Right lobe of liver (tissue), 6 donors: ENCODE measurements around the gene B9D1. TPM values are rescaled to one million over a fixed set of nuclear protein-coding genes. Genes with fewer than 3 reads are reported as not detected.

Experiments used
- ATAC-seq, 4 donors: fragments of 200-7000 bp; cut with Tn5 transposase; one replicate each; pipeline ENCODE4 v1.9.1; 2020; ENCODE audit warnings: mild to moderate bottlenecking in 4 of 4, moderate library complexity in 4 of 4
- DNase-seq, 3 donors: peaks; one replicate each; pipeline ENCODE4 v3.0.0-alpha.2; 2020
- H3K27ac ChIP-seq, 3 donors: fragments of 200-600 bp; one replicate each; pipeline ENCODE4 v1.8.0; 2022
- H3K27me3 ChIP-seq, 2 donors: fragments of 200-600 bp; one replicate each; pipeline ENCODE4 v1.8.0; 2022
- H3K36me3 ChIP-seq, 4 donors: fragments of 200-600 bp; sonication (generic) in 1 of 4; one replicate each; pipeline versions ENCODE4 v1.5.1 to v1.8.0; 2017 to 2022; ENCODE audit warnings: control low read depth in 1 of 4
- H3K4me1 ChIP-seq, 4 donors: fragments of 200-600 bp; sonication (generic) in 1 of 4; one replicate each; pipeline versions ENCODE4 v1.5.1 to v1.8.0; 2017 to 2022; ENCODE audit warnings: control low read depth in 1 of 4
- H3K4me3 ChIP-seq, 3 donors: fragments of 200-600 bp; one replicate each; pipeline ENCODE4 v1.8.0; 2022
- H3K9me3 ChIP-seq, 4 donors: fragments of 200-600 bp; sonication (generic) in 1 of 4; one replicate each; pipeline versions ENCODE4 v1.5.1 to v1.8.0; 2017 to 2022; ENCODE audit warnings: control low read depth in 1 of 4
- CTCF ChIP-seq, 4 donors: fragments of 200-600 bp in 3 of 4; fragments of 450-650 bp in 1 of 4; IDR thresholded peaks; one replicate each; pipeline versions ENCODE4 v1.5.1 to v1.8.0; 2016 to 2022; ENCODE audit warnings: antibody characterized with exemption in 4 of 4, mild to moderate bottlenecking in 2 of 4
- POLR2A ChIP-seq: fragments of 450-650 bp; IDR thresholded peaks from one replicate; pipeline ENCODE4 v1.6.1; 2017; ENCODE audit warnings: antibody characterized with exemption, mild to moderate bottlenecking
- WGBS: methylation state at CpG from one replicate; pipeline ENCODE4 v1.1.6; 2018; ENCODE audit warnings: low coverage, low lambda C conversion rate; ENCODE audit not compliant: insufficient coverage; ENCODE audit errors: missing lambda C conversion rate; 5-methylcytosine and 5-hydroxymethylcytosine counted together
- intact Hi-C, 2 donors: fragments of 100-400 bp; cut with DNase I; formaldehyde crosslinking; loops; one replicate each; pipeline versions ENCODE4 v1.11.2 to v1.14.1; 2022
- total RNA-seq, 6 experiments: library from RNA; depleted of rRNA in 2 of 6; stranded (reverse); fragments of >200 nt in 2 of 6; fragmentation: NEBNext Ultra II Directional in 3 of 6; extraction: Animal tissue kit (Norgen Biotek cat#: 25700) in 3 of 6; gene quantifications; one replicate each; pipeline versions ENCODE4 v1.1.0 to v1.2.4, GENCODE V29; 2016 to 2023
- donor health status: DM: no; HTN: yes; CAD: no.
- donor health status: DM: no; HTN: no; CAD: no.
- donor health status: DM: no; HTN: no; CAD: no.
- donor health status: DM: no; HTN: yes; CAD: no.
- donor health status: DM: no; HTN: yes; CAD: no.

B9D1 gene
- total RNA-seq, 6 experiments from 2014 or later = 2.3 to 27.9 (median 5.7) TPM

GRCh38 chr17:19304209-19304608, 58.3 kb downstream of the B9D1 start:
- H3K9me3 ChIP-seq = no peaks in the 10 kb centered on the region
- WGBS = 24% methylated on average over 2 of the region's 7 CpGs
- no peaks in the 10 kb centered on the region for H3K27me3 ChIP-seq
- no peak for TF ChIP-seq POLR2A
- TF ChIP-seq CTCF (IDR thresholded peaks at IDR 0.05) = no peak
- peak; percentile 56 to 71 (median 58) for DNase-seq
- peak overlapping the region in 2 of 3 donors; percentile 22 to 23 for H3K27ac ChIP-seq
- intact Hi-C loops = no loop called here
- peak; percentile 79 to 91 (median 88) for ATAC-seq
- no peaks in the 10 kb centered on the region for H3K36me3 ChIP-seq
- H3K4me1 ChIP-seq = peaks cover 0 to 14% (median 0%) of the 10 kb centered on the region in 4 donors
- H3K4me3 ChIP-seq = no peak overlapping the region

DNA sequence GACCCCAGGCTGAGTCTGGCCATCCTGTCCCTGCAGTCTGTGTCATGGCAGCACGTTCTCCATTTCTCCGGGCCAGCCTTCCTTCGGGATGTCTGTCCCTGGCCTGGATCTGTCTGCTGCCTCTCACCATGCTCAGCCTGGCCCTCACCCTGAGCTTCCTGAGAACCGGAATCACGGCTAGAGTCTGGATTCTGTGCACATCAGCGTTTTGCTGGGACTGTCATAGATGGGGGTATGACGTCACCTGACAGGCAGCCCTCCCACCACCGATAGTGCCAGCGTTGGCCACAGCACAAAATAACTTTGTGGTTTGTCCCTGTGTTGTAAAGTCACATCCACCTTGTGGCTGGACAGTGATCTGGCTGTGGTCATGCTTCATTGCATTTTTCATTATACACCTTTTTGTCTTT, 59.2 kb downstream of the B9D1 start:
- Histone ChIP-seq H3K27me3 (no peaks in the 10 kb centered on the region), H3K27ac (no peak overlapping the region), H3K9me3 (no peaks in the 10 kb centered on the region), H3K4me1 (peaks cover 0 to 14% (median 0%) of the 10 kb centered on the region in 4 donors), H3K4me3 (no peak overlapping the region), H3K36me3 (no peaks in the 10 kb centered on the region)
- peak in 1 of 3 donors; percentile 37 for DNase-seq
- TF ChIP-seq CTCF (IDR thresholded peaks at IDR 0.05) = no peak
- TF ChIP-seq POLR2A = no peak
- 59% methylated on average over 3 of the region's 9 CpGs for WGBS
- peak; percentile 12 to 40 (median 23) for ATAC-seq
- intact Hi-C loops = no loop called here

DNA sequence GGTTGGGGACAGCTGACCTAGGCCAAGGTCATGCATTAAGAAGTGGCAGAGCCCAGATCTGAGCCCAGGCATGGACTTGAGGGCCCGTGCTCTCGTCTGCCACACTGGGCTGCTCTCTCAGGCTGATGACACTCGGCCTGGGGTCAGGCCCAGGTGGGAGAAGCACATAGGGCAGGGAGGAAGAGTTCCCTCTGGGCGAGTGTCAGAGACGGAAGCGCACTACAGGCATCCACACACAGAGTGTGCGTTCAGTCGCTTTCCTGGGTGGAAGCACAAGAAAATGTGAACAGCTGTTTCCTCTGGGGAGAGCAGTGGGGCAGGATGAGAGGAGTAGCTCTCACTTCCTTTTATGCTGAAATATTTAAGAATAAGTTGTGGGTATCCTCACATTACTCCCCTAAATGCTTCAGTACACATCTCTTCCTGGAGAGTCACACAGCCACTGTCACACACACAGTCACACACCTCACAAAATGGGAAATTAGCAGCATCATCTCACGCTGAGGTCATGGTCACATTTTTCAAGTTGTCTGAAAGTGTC, 59.7 kb downstream of the B9D1 start:
- ATAC-seq (peak; percentile 4 to 28 (median 8)), DNase-seq (peak in 1 of 3 donors; percentile 45)
- Histone ChIP-seq H3K4me1 (peaks cover 0 to 14% (median 0%) of the 10 kb centered on the region in 4 donors), H3K27ac (no peak overlapping the region), H3K9me3 (no peaks in the 10 kb centered on the region), H3K36me3 (no peaks in the 10 kb centered on the region), H3K4me3 (no peak overlapping the region), H3K27me3 (no peaks in the 10 kb centered on the region)
- intact Hi-C loops = no loop called here
- WGBS = 61% methylated on average over 4 of the region's 9 CpGs
- TF ChIP-seq CTCF (IDR thresholded peaks at IDR 0.05) (no peak), POLR2A (no peak)

DNA sequence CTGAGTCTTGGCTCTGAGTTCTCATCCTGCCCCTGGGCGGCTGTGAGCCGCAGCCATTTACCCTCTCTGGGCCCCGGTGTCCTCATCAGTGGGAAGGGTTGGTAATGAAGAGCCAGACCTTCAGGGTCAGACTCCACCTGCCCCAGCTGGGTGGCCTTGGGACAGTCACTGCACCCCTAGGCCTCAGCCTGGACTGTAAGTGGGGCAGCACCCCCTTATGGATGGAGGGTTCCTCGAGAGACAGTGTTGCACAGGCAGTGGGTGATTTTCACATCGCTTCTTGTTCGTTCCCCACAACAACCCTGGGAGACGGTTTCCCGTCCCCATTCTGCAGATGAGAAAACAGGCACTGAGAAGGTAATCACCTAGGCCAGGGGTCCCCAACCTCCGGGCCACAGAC, 60.5 kb downstream of the B9D1 start:
- no peak overlapping the region for H3K4me3 ChIP-seq
- DNase-seq = peak in 1 of 3 donors; percentile 26
- TF ChIP-seq POLR2A = no peak
- TF ChIP-seq CTCF (IDR thresholded peaks at IDR 0.05) = no peak
- H3K9me3 ChIP-seq = no peaks in the 10 kb centered on the region
- intact Hi-C loops = no loop called here
- no peak overlapping the region for H3K27ac ChIP-seq
- no peaks in the 10 kb centered on the region for H3K36me3 ChIP-seq
- peaks cover 0 to 14% (median 0%) of the 10 kb centered on the region in 4 donors for H3K4me1 ChIP-seq
- no peaks in the 10 kb centered on the region for H3K27me3 ChIP-seq
- 60% methylated on average over 1 of the region's 9 CpGs for WGBS
- ATAC-seq = no peak
